ENCODE data around the gene HMX1. TPM values are rescaled to one million over a fixed set of nuclear protein-coding genes. Genes with fewer than 3 reads are reported as not detected.

HMX1 gene
- total RNA-seq = not detected

GRCh38 chr4:8871417-8872401 is at the start of gene HMX1:
Gene HMX1 (minus strand): TSS chr4:8871839. CDS start chr4:8871614, 225 bp downstream.
- ATAC-seq = peak; percentile 38
- no peak for DNase-seq (ENCODE audit: low spot score)

GRCh38 chr4:8920969-8921368 is 49.3 kb upstream of the HMX1 start:
- DNase-seq (ENCODE audit: low spot score) (peak; percentile 30), ATAC-seq (no peak)

GRCh38 chr4:8920289-8920965 is 48.8 kb upstream of the HMX1 start:
- no peak for ATAC-seq
- peak; percentile 27 for DNase-seq (ENCODE audit: low spot score)

GRCh38 chr4:8919651-8920288 is 48.1 kb upstream of the HMX1 start:
- DNase-seq (ENCODE audit: low spot score) = peak; percentile 19

GRCh38 chr4:8917868-8918783 is 46.5 kb upstream of the HMX1 start:
- ATAC-seq = peak; percentile 96
- peak; percentile 72 for DNase-seq (ENCODE audit: low spot score)

More at GRCh38 chr4:8919651-8920288, 48.1 kb upstream of the HMX1 start:
- no peak for ATAC-seq

- ATAC-seq = peak; percentile 11
These were observed 45.7 kb upstream of the HMX1 start for GRCh38 chr4:8917321-8917811.

GRCh38 chr4:8916906-8917305 is 45.3 kb upstream of the HMX1 start:
- ATAC-seq = no peak
- no peak for DNase-seq (ENCODE audit: low spot score)

More at GRCh38 chr4:8917321-8917811, 45.7 kb upstream of the HMX1 start:
- peak; percentile 23 for DNase-seq (ENCODE audit: low spot score)

GRCh38 chr4:8916351-8916885 is 44.8 kb upstream of the HMX1 start:
- peak; percentile 26 for DNase-seq (ENCODE audit: low spot score)
- no peak for ATAC-seq

GRCh38 chr4:8915201-8916200 is 43.9 kb upstream of the HMX1 start:
- DNase-seq (ENCODE audit: low spot score) (peak; percentile 33), ATAC-seq (no peak)

- peak; percentile 27 for DNase-seq (ENCODE audit: low spot score)
- no peak for ATAC-seq
These were observed 43.0 kb upstream of the HMX1 start for GRCh38 chr4:8914461-8915171.

- peak; percentile 15 for DNase-seq (ENCODE audit: low spot score)
- no peak for ATAC-seq
These were observed 42.3 kb upstream of the HMX1 start for GRCh38 chr4:8913858-8914460.

GRCh38 chr4:8913121-8913857 is 41.6 kb upstream of the HMX1 start:
- ATAC-seq = no peak
- peak; percentile 16 for DNase-seq (ENCODE audit: low spot score)

- DNase-seq (ENCODE audit: low spot score) = peak; percentile 28
- ATAC-seq = no peak
These were observed 40.9 kb upstream of the HMX1 start for GRCh38 chr4:8912506-8912905.

- ATAC-seq (no peak), DNase-seq (ENCODE audit: low spot score) (no peak)
These were observed 40.4 kb upstream of the HMX1 start for GRCh38 chr4:8912089-8912455.

GRCh38 chr4:8911316-8912088 is 39.9 kb upstream of the HMX1 start:
- ATAC-seq = no peak
- DNase-seq (ENCODE audit: low spot score) = peak; percentile 32

GRCh38 chr4:8910822-8911315 is 39.2 kb upstream of the HMX1 start:
- DNase-seq (ENCODE audit: low spot score) (peak; percentile 26), ATAC-seq (no peak)

Data from left lobe of liver (tissue), 2 donors.